Vagina (tissue), 2 donors: ENCODE data around the gene COL5A3. TPM values are rescaled to one million over a fixed set of nuclear protein-coding genes. Genes with fewer than 3 reads are reported as not detected.
"Not testable (repeated sequence)": the region's sequence is repeated elsewhere in the genome, so short reads cannot be mapped to it uniquely, and the experiment has no call there.

Experiments
- DNase-seq, 2 donors: peaks; one replicate each; pipeline ENCODE4 v3.0.0-alpha.2; 2017; ENCODE audit errors: extremely low spot score in 2 of 2
- H3K27ac ChIP-seq: fragments of 200-600 bp; sonication (generic); one replicate; pipeline ENCODE4 v1.5.1; 2019
- H3K27me3 ChIP-seq: fragments of 200-600 bp; sonication (generic); one replicate; pipeline ENCODE4 v1.5.1; 2019
- H3K36me3 ChIP-seq, 2 donors: fragments of 200-600 bp; sonication (generic); one replicate each; pipeline ENCODE4 v1.5.1; 2017 to 2019
- H3K4me1 ChIP-seq: fragments of 200-600 bp; sonication (generic); one replicate; pipeline ENCODE4 v1.5.1; 2019
- H3K4me3 ChIP-seq, 2 donors: fragments of 200-600 bp; sonication (generic); 1 replicate in 1 of 2; 2 replicates in 1 of 2; pipeline ENCODE4 v1.5.1; 2016 to 2019
- H3K9me3 ChIP-seq: fragments of 200-600 bp; sonication (generic); one replicate; pipeline ENCODE4 v1.5.1; 2019
- CTCF ChIP-seq, 3 experiments: fragments of 450-650 bp in 2 of 3; fragments of 200-600 bp in 1 of 3; sonication (generic) in 1 of 3; IDR thresholded peaks; one replicate each; pipeline ENCODE4 v1.5.1; 2017 to 2019; ENCODE audit warnings: antibody characterized with exemption in 3 of 3, mild to moderate bottlenecking in 2 of 3, moderate library complexity in 2 of 3
- POLR2A ChIP-seq, 2 donors: fragments of 450-650 bp; IDR thresholded peaks; one replicate each; pipeline ENCODE4 v1.6.1; 2017; ENCODE audit warnings: antibody characterized with exemption in 2 of 2, mild to moderate bottlenecking in 2 of 2, moderate library complexity in 2 of 2
- POLR2AphosphoS5 ChIP-seq, 2 donors: sonication (generic); formaldehyde crosslinking; IDR thresholded peaks; one replicate each; pipeline ENCODE4 v1.9.0; 2017; ENCODE audit warnings: antibody characterized with exemption in 2 of 2, mild to moderate bottlenecking in 2 of 2, low read depth in 1 of 2; ENCODE audit not compliant: insufficient read depth in 1 of 2
- intact Hi-C: fragments of 100-400 bp; cut with DNase I; formaldehyde crosslinking; loops from one replicate; pipeline ENCODE4 v1.15.1; 2023
- total RNA-seq: library from RNA; depleted of rRNA; stranded (reverse); fragments of >200 nt; gene quantifications from one replicate; pipeline ENCODE4 v1.2.3, GENCODE V29; 2016

COL5A3 gene
- total RNA-seq, 1 donor from 2014 or later: 13.3 TPM

DNA sequence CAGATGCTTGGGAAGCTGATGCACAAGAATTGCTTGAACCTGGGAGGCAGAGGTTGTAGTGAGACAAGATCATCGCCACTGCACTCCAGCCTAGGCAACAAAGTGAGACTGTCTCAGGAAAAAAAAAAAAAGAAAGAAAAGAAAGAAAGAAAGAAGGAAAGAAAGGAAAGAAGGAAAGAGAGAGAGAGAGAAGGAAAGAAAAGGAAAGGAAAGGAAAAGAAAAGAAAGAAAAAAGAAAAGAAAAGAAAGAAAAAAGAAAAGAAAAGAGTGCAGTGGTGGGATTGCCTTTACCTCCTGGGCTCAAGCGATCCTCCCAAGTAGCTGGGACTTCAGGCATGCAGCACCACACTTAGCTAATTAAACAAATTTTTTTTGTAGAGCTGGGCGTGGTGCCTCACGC lies 86.9 kb downstream of the COL5A3 start:
- DNase-seq: no peak
- intact Hi-C loops: no loop called here
- no peaks in the 10 kb centered on the region for H3K9me3 ChIP-seq
- no peaks in the 10 kb centered on the region for H3K27me3 ChIP-seq
- H3K4me3 ChIP-seq: no peak overlapping the region
- H3K4me1 ChIP-seq: no peaks in the 10 kb centered on the region
- H3K36me3 ChIP-seq: no peaks in the 10 kb centered on the region
- no peak for TF ChIP-seq CTCF (IDR thresholded peaks at IDR 0.05)
- TF ChIP-seq POLR2AphosphoS5 (IDR thresholded peaks at IDR 0.05; ENCODE audit: insufficient read depth in 1 of 2, low read depth in 1 of 2): no peak
- TF ChIP-seq POLR2A (IDR thresholded peaks at IDR 0.05): no peak
- H3K27ac ChIP-seq: no peak overlapping the region

DNA sequence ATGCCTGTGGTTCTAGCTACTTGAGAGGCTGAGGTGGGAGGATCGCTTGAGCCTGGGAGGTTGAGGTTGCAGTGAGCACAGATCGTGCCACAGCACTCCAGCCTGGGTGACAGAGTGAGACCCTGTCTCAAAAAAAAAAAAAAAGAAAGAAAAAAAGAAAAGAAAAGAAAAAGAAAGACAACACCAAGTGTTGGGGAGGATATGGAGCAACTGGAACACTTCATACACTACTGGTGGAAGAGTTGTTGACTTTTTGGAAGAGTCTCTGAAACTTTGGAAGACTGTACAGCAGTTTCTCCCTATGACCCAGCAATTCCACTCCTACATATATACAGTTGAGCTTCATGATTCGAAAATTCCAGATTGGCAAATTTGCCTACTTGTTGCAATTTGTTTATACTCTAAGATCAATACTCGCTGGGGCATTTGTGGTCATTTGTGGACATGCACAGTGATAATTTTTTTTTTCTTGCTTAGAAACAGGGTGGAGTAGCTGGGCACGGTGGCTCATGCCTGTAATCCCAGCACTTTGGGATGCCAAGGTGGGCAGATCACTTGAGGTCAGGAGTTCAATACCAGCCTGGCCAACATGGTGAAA lies 87.4 kb downstream of the COL5A3 start:
- intact Hi-C loops: not testable (repeated sequence)

GRCh38 chr19:9917321-9917720 lies 93.0 kb downstream of the COL5A3 start:
- H3K4me3 ChIP-seq: no peak overlapping the region
- H3K9me3 ChIP-seq: no peaks in the 10 kb centered on the region
- H3K27me3 ChIP-seq: no peaks in the 10 kb centered on the region
- no peak overlapping the region for H3K27ac ChIP-seq
- TF ChIP-seq POLR2AphosphoS5 (IDR thresholded peaks at IDR 0.05; ENCODE audit: insufficient read depth in 1 of 2, low read depth in 1 of 2) (no peak), CTCF (IDR thresholded peaks at IDR 0.05) (no peak), POLR2A (IDR thresholded peaks at IDR 0.05) (no peak)
- intact Hi-C loops: no loop called here
- no peak for DNase-seq
- H3K36me3 ChIP-seq: no peaks in the 10 kb centered on the region
- peaks cover 18% of the 10 kb centered on the region for H3K4me1 ChIP-seq

More for the DNA sequence above, 87.4 kb downstream of the COL5A3 start:
- not testable (repeated sequence) for H3K4me3 ChIP-seq, DNase-seq, H3K4me1 ChIP-seq, H3K36me3 ChIP-seq, H3K27me3 ChIP-seq, H3K9me3 ChIP-seq, H3K27ac ChIP-seq

- no peaks in the 10 kb centered on the region for H3K36me3 ChIP-seq
- intact Hi-C loops: no loop called here
- TF ChIP-seq POLR2A (IDR thresholded peaks at IDR 0.05) (no peak), CTCF (IDR thresholded peaks at IDR 0.05) (no peak), POLR2AphosphoS5 (IDR thresholded peaks at IDR 0.05; ENCODE audit: insufficient read depth in 1 of 2, low read depth in 1 of 2) (no peak)
- DNase-seq: no peak
- H3K4me3 ChIP-seq: no peak overlapping the region
- no peak overlapping the region for H3K27ac ChIP-seq
- no peaks in the 10 kb centered on the region for H3K9me3 ChIP-seq
- H3K4me1 ChIP-seq: peaks cover 18% of the 10 kb centered on the region
- no peaks in the 10 kb centered on the region for H3K27me3 ChIP-seq
These were observed 93.6 kb downstream of the COL5A3 start for GRCh38 chr19:9916719-9917118.

- Histone ChIP-seq H3K36me3 (no peaks in the 10 kb centered on the region), H3K9me3 (no peaks in the 10 kb centered on the region), H3K4me3 (peak overlapping the region; percentile 58 to 60), H3K27me3 (no peaks in the 10 kb centered on the region), H3K4me1 (peaks cover 18% of the 10 kb centered on the region), H3K27ac (peak overlapping the region; percentile 54)
- no peak for TF ChIP-seq POLR2A (IDR thresholded peaks at IDR 0.05)
- no peak for TF ChIP-seq POLR2AphosphoS5 (IDR thresholded peaks at IDR 0.05; ENCODE audit: insufficient read depth in 1 of 2, low read depth in 1 of 2)
- TF ChIP-seq CTCF (IDR thresholded peaks at IDR 0.05): peak in 2 of 3 experiments; percentile 24 to 41
- intact Hi-C loops: no loop called here
- DNase-seq: no peak
These were observed 95.7 kb downstream of the COL5A3 start for GRCh38 chr19:9914315-9915207.
